ENCODE results near the gene TIRAP.

- TF ChIP-seq POLR2AphosphoS5 (IDR thresholded peaks at IDR 0.05) = no peak
- no peak for TF ChIP-seq CTCF (IDR thresholded peaks at IDR 0.05)
- no peak for TF ChIP-seq EP300 (IDR thresholded peaks at IDR 0.05)
- no peak for TF ChIP-seq POLR2A (IDR thresholded peaks at IDR 0.05)
Measured at GRCh38 chr11:126246636-126247035, 36.3 kb upstream of the TIRAP start.
